SK-N-SH treated with all-trans-retinoic acid at 6 μM for 48 hours (cell line): ENCODE results near the gene DDX52.

Experiments used
- ATAC-seq: fragments of 200-7000 bp; cut with Tn5 transposase; 3 replicates; pipeline ENCODE4 v1.9.1; 2020; ENCODE audit warnings: mild to moderate bottlenecking, moderate library complexity
- ARNTL ChIP-seq: fragments of 450-650 bp; formaldehyde crosslinking; IDR thresholded peaks from 2 replicates; pipeline ENCODE4 v1.5.0; 2020; ENCODE audit warnings: low read depth, mild to moderate bottlenecking, moderate library complexity, borderline replicate concordance
- CSDC2 ChIP-seq: fragments of 250-450 bp; sonication (Bioruptor Pico); IDR thresholded peaks from 2 replicates; pipeline ENCODE4 v1.5.0; 2020; ENCODE audit warnings: mild to moderate bottlenecking, moderate library complexity
- ESRRG ChIP-seq: fragments of 250-450 bp; sonication (Bioruptor Pico); IDR thresholded peaks from 2 replicates; pipeline ENCODE4 v1.6.1; 2021; ENCODE audit warnings: mild to moderate bottlenecking
- GLIS3 ChIP-seq: fragments of 250-450 bp; sonication (Bioruptor Pico); IDR thresholded peaks from 2 replicates; pipeline ENCODE4 v1.5.0; 2020; ENCODE audit warnings: mild to moderate bottlenecking, moderate library complexity
- ISL1 ChIP-seq: fragments of 250-450 bp; sonication (Bioruptor Pico); IDR thresholded peaks from 2 replicates; pipeline ENCODE4 v2.1.2; 2022; ENCODE audit warnings: mild to moderate bottlenecking, moderate library complexity
- OSR1 ChIP-seq: fragments of 250-450 bp; sonication (Bioruptor Pico); IDR thresholded peaks from 2 replicates; pipeline ENCODE4 v1.8.0; 2022; ENCODE audit warnings: moderate library complexity, mild to moderate bottlenecking, inconsistent platforms
- PATZ1 ChIP-seq: fragments of 250-450 bp; sonication (Bioruptor Pico); IDR thresholded peaks from 2 replicates; pipeline ENCODE4 v1.8.0; 2020; ENCODE audit warnings: mild to moderate bottlenecking, moderate library complexity, borderline replicate concordance
- POU6F1 ChIP-seq: fragments of 250-450 bp; sonication (Bioruptor Pico); IDR thresholded peaks from 2 replicates; pipeline ENCODE4 v1.8.0; 2021; ENCODE audit warnings: low read depth, mild to moderate bottlenecking, moderate library complexity, borderline replicate concordance
- RARB ChIP-seq: fragments of 250-450 bp; sonication (Bioruptor Pico); IDR thresholded peaks from 2 replicates; pipeline ENCODE4 v1.8.0; 2021; ENCODE audit warnings: mild to moderate bottlenecking, moderate library complexity
- SNAI2 ChIP-seq: fragments of 250-450 bp; sonication (Bioruptor Pico); IDR thresholded peaks from 2 replicates; pipeline ENCODE4 v1.5.0; 2020; ENCODE audit warnings: mild to moderate bottlenecking, moderate library complexity
- TCF4 ChIP-seq: fragments of 250-450 bp; sonication (Bioruptor Pico); IDR thresholded peaks from 2 replicates; pipeline ENCODE4 v1.8.0; 2021; ENCODE audit warnings: mild to moderate bottlenecking, moderate library complexity, borderline replicate concordance
- TOX ChIP-seq: fragments of 250-450 bp; sonication (Bioruptor Pico); IDR thresholded peaks from 2 replicates; pipeline ENCODE4 v1.8.0; 2021; ENCODE audit warnings: mild to moderate bottlenecking, moderate library complexity, borderline replicate concordance
- ZC3H10 ChIP-seq: fragments of 250-450 bp; sonication (Bioruptor Pico); IDR thresholded peaks from 2 replicates; pipeline ENCODE4 v1.5.1; 2021; ENCODE audit warnings: mild to moderate bottlenecking, moderate library complexity
- ZFP3 ChIP-seq: fragments of 250-450 bp; sonication (Bioruptor Pico); IDR thresholded peaks from 2 replicates; pipeline ENCODE4 v1.5.0; 2020; ENCODE audit warnings: mild to moderate bottlenecking, moderate library complexity
- ZFP30 ChIP-seq: fragments of 450-650 bp; formaldehyde crosslinking; IDR thresholded peaks from 2 replicates; pipeline ENCODE4 v1.5.0; 2022; ENCODE audit warnings: mild to moderate bottlenecking, moderate library complexity
- ZNF565 ChIP-seq: fragments of 450-650 bp; formaldehyde crosslinking; conservative IDR thresholded peaks from 2 replicates; pipeline ENCODE4 v1.5.0; 2020; ENCODE audit warnings: low read depth, mild to moderate bottlenecking, moderate library complexity
- ZNF70 ChIP-seq: fragments of 450-650 bp; formaldehyde crosslinking; IDR thresholded peaks from 2 replicates; pipeline ENCODE4 v1.5.0; 2020; ENCODE audit warnings: mild to moderate bottlenecking, moderate library complexity
- ZNF8 ChIP-seq: fragments of 450-650 bp; formaldehyde crosslinking; IDR thresholded peaks from 2 replicates; pipeline ENCODE4 v1.5.0; 2020; ENCODE audit warnings: mild to moderate bottlenecking, moderate library complexity
- TF ChIP-seq, protein P1 (sequence below): fragments of 250-450 bp; sonication (Bioruptor Pico); IDR thresholded peaks from 2 replicates; pipeline ENCODE4 v1.5.0; 2020; ENCODE audit warnings: mild to moderate bottlenecking, moderate library complexity
- TF ChIP-seq, protein P2 (sequence below): fragments of 250-450 bp; sonication (Bioruptor Pico); IDR thresholded peaks from 2 replicates; pipeline ENCODE4 v1.5.1; 2020; ENCODE audit warnings: low read depth, mild to moderate bottlenecking, moderate library complexity
- TF ChIP-seq, protein P3 (sequence below): fragments of 250-450 bp; sonication (Bioruptor Pico); IDR thresholded peaks from 2 replicates; pipeline ENCODE4 v1.5.1; 2021; ENCODE audit warnings: mild to moderate bottlenecking, moderate library complexity

Gene DDX52

DNA sequence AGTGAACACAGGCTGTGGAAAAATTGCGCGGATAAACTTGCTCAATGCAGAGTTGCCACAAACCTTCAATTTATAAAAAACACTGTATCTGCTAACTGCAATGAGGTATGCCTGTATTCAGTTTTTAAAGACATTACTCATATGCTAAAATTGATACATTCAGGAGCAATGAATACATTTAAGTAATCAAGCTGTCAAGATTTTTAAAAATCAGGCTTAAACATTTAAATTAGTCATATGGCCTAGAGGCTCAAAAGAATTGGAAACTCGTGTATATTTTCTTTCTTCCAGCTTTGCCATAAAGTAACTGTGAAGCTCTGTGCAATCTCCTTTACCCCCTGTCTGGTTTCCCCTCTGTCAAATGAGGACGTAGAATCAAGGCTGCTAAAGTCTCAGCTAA, 38.2 kb downstream of the DDX52 start:
- TF ChIP-seq PATZ1 (CRISPR knock-in tag): no peak
- TF ChIP-seq, all 23 proteins: peak for 0
- no peak for ATAC-seq

GRCh38 chr17:37604556-37604955, 38.7 kb downstream of the DDX52 start:
- TF ChIP-seq OSR1 (CRISPR knock-in tag) (no peak), SNAI2 (CRISPR knock-in tag) (no peak), ZFP3 (CRISPR knock-in tag) (no peak), GLIS3 (CRISPR knock-in tag) (no peak), RARB (CRISPR knock-in tag) (no peak), TOX (CRISPR knock-in tag) (no peak), ZNF8 (CRISPR knock-in tag) (no peak), ZFP30 (CRISPR knock-in tag) (no peak), POU6F1 (CRISPR knock-in tag) (no peak), PATZ1 (CRISPR knock-in tag) (no peak), ZC3H10 (no peak)
- TF ChIP-seq, protein P1, sequence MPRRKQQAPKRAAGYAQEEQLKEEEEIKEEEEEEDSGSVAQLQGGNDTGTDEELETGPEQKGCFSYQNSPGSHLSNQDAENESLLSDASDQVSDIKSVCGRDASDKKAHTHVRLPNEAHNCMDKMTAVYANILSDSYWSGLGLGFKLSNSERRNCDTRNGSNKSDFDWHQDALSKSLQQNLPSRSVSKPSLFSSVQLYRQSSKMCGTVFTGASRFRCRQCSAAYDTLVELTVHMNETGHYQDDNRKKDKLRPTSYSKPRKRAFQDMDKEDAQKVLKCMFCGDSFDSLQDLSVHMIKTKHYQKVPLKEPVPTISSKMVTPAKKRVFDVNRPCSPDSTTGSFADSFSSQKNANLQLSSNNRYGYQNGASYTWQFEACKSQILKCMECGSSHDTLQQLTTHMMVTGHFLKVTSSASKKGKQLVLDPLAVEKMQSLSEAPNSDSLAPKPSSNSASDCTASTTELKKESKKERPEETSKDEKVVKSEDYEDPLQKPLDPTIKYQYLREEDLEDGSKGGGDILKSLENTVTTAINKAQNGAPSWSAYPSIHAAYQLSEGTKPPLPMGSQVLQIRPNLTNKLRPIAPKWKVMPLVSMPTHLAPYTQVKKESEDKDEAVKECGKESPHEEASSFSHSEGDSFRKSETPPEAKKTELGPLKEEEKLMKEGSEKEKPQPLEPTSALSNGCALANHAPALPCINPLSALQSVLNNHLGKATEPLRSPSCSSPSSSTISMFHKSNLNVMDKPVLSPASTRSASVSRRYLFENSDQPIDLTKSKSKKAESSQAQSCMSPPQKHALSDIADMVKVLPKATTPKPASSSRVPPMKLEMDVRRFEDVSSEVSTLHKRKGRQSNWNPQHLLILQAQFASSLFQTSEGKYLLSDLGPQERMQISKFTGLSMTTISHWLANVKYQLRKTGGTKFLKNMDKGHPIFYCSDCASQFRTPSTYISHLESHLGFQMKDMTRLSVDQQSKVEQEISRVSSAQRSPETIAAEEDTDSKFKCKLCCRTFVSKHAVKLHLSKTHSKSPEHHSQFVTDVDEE (CRISPR knock-in tag): no peak
- TF ChIP-seq, all 23 proteins: peak for 0
- no peak for ATAC-seq

DNA sequence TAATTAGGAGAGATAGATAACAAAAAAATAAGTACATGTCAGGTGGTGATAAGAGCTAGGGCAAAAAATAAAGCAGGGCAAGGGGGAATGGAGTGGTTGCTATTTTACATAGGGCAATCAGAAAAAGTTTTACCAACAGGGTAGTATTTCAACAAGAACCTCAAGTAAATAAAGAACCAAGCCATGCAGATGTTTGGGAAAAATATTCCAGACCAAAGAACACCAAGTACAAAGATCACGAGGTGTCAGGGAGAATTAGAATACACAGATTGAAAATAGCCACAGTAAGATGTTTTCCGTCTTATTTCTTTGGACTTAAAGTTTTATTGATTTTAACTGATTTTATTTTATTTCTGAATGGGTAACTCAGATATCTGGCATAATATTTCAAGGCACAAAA, 45.1 kb downstream of the DDX52 start:
- ATAC-seq: no peak
- TF ChIP-seq CSDC2 (CRISPR knock-in tag): no peak
- TF ChIP-seq, protein P2, sequence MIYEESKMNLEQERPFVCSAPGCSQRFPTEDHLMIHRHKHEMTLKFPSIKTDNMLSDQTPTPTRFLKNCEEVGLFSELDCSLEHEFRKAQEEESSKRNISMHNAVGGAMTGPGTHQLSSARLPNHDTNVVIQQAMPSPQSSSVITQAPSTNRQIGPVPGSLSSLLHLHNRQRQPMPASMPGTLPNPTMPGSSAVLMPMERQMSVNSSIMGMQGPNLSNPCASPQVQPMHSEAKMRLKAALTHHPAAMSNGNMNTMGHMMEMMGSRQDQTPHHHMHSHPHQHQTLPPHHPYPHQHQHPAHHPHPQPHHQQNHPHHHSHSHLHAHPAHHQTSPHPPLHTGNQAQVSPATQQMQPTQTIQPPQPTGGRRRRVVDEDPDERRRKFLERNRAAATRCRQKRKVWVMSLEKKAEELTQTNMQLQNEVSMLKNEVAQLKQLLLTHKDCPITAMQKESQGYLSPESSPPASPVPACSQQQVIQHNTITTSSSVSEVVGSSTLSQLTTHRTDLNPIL (CRISPR knock-in tag): no peak
- TF ChIP-seq ZNF70 (CRISPR knock-in tag): no peak
- TF ChIP-seq ESRRG (CRISPR knock-in tag): no peak
- TF ChIP-seq RARB (CRISPR knock-in tag): no peak
- no peak for TF ChIP-seq PATZ1 (CRISPR knock-in tag)
- TF ChIP-seq ZNF8 (CRISPR knock-in tag): no peak
- TF ChIP-seq, protein P3, sequence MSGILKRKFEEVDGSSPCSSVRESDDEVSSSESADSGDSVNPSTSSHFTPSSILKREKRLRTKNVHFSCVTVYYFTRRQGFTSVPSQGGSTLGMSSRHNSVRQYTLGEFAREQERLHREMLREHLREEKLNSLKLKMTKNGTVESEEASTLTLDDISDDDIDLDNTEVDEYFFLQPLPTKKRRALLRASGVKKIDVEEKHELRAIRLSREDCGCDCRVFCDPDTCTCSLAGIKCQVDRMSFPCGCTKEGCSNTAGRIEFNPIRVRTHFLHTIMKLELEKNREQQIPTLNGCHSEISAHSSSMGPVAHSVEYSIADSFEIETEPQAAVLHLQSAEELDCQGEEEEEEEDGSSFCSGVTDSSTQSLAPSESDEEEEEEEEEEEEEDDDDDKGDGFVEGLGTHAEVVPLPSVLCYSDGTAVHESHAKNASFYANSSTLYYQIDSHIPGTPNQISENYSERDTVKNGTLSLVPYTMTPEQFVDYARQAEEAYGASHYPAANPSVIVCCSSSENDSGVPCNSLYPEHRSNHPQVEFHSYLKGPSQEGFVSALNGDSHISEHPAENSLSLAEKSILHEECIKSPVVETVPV (CRISPR knock-in tag): no peak
- no peak for TF ChIP-seq TOX (CRISPR knock-in tag)
- no peak for TF ChIP-seq ISL1 (CRISPR knock-in tag)
- TF ChIP-seq POU6F1 (CRISPR knock-in tag): no peak
- no peak for TF ChIP-seq OSR1 (CRISPR knock-in tag)
- TF ChIP-seq TCF4 (CRISPR knock-in tag): no peak
- TF ChIP-seq ZNF565: no peak
- TF ChIP-seq SNAI2 (CRISPR knock-in tag): no peak
- no peak for TF ChIP-seq ZC3H10
- no peak for TF ChIP-seq ZFP3 (CRISPR knock-in tag)
- TF ChIP-seq ARNTL (CRISPR knock-in tag): no peak
